ENCODE measurements around the gene ARMC2.
"Not testable (repeated sequence)": the region's sequence is repeated elsewhere in the genome, so short reads cannot be mapped to it uniquely, and the experiment has no call there.

ARMC2 gene

GRCh38 chr6:108848116-108848868 is at the start of gene ARMC2:
TSS of gene ARMC2 (plus strand) at chr6:108848422. CDS start at chr6:108854268, 5,846 bp downstream.
- DNase-seq (ENCODE audit: low read depth), result peak; percentile 58

GRCh38 chr6:108798670-108799353 is 49.4 kb upstream of the ARMC2 start:
- no peak for DNase-seq (ENCODE audit: low read depth)

- DNase-seq (ENCODE audit: low read depth), result no peak
These were observed 48.9 kb upstream of the ARMC2 start for GRCh38 chr6:108799354-108799717.

- DNase-seq (ENCODE audit: low read depth), result no peak
These were observed 48.4 kb upstream of the ARMC2 start for GRCh38 chr6:108799791-108800190.

GRCh38 chr6:108800427-108800864 is 47.8 kb upstream of the ARMC2 start:
- DNase-seq (ENCODE audit: low read depth), result no peak

- DNase-seq (ENCODE audit: low read depth), result no peak
These were observed 46.9 kb upstream of the ARMC2 start for GRCh38 chr6:108801366-108801765.

- no peak for DNase-seq (ENCODE audit: low read depth)
These were observed 44.2 kb upstream of the ARMC2 start for GRCh38 chr6:108803982-108804490.

GRCh38 chr6:108804956-108805355 is 43.3 kb upstream of the ARMC2 start:
- DNase-seq (ENCODE audit: low read depth), result no peak

- DNase-seq (ENCODE audit: low read depth), result no peak
These were observed 42.5 kb upstream of the ARMC2 start for GRCh38 chr6:108805611-108806167.

GRCh38 chr6:108806171-108806570 is 42.1 kb upstream of the ARMC2 start:
- no peak for DNase-seq (ENCODE audit: low read depth)

GRCh38 chr6:108806665-108807064 is 41.6 kb upstream of the ARMC2 start:
- no peak for DNase-seq (ENCODE audit: low read depth)

GRCh38 chr6:108807928-108808327 is 40.3 kb upstream of the ARMC2 start:
- DNase-seq (ENCODE audit: low read depth), result no peak

GRCh38 chr6:108809211-108809610 is 39.0 kb upstream of the ARMC2 start:
- no peak for DNase-seq (ENCODE audit: low read depth)

- DNase-seq (ENCODE audit: low read depth), result no peak
These were observed 38.1 kb upstream of the ARMC2 start for GRCh38 chr6:108810057-108810643.

- DNase-seq (ENCODE audit: low read depth), result no peak
These were observed 36.7 kb upstream of the ARMC2 start for GRCh38 chr6:108811490-108811889.

GRCh38 chr6:108813218-108813617 is 35.0 kb upstream of the ARMC2 start:
- not testable (repeated sequence) for DNase-seq (ENCODE audit: low read depth)

GRCh38 chr6:108817276-108817675 is 30.9 kb upstream of the ARMC2 start:
- not testable (repeated sequence) for DNase-seq (ENCODE audit: low read depth)

GRCh38 chr6:108820006-108820405 is 28.2 kb upstream of the ARMC2 start:
- DNase-seq (ENCODE audit: low read depth), result peak; percentile 31

- no peak for DNase-seq (ENCODE audit: low read depth)
These were observed 25.8 kb upstream of the ARMC2 start for GRCh38 chr6:108822401-108822800.

- no peak for DNase-seq (ENCODE audit: low read depth)
These were observed 22.9 kb upstream of the ARMC2 start for GRCh38 chr6:108825326-108825725.

GRCh38 chr6:108831104-108831503 is 17.1 kb upstream of the ARMC2 start:
- DNase-seq (ENCODE audit: low read depth), result no peak

GRCh38 chr6:108832738-108833137 is 15.5 kb upstream of the ARMC2 start:
- DNase-seq (ENCODE audit: low read depth), result no peak
